Smooth muscle cell (in vitro differentiated cells): ENCODE data around the gene DHTKD1. TPM values are rescaled to one million over a fixed set of nuclear protein-coding genes. Genes with fewer than 3 reads are reported as not detected.

ENCODE experiments used
- DNase-seq: peaks from one replicate; lab custom pipeline; 2025; ENCODE audit not compliant: unreplicated experiment; lab: John Stamatoyannopoulos, UW
- H2AFZ ChIP-seq: fragments of 200-600 bp; sonication (generic); 2 replicates; pipeline ENCODE4 v1.6.0; 2016; ENCODE audit warnings: antibody characterized with exemption, low read depth, mild to moderate bottlenecking
- H3F3A ChIP-seq: fragments of 200-600 bp; sonication (generic); 2 replicates; pipeline ENCODE4 v1.6.0; 2017; ENCODE audit warnings: antibody characterized with exemption, low read depth
- H3K27ac ChIP-seq: fragments of 200-600 bp; sonication (generic); 2 replicates; pipeline ENCODE4 v1.5.1; 2016; ENCODE audit warnings: low read depth, mild to moderate bottlenecking
- H3K27me3 ChIP-seq: fragments of 200-600 bp; sonication (generic); 2 replicates; pipeline ENCODE4 v1.6.1; 2016; ENCODE audit warnings: low read depth, mild to moderate bottlenecking
- H3K36me3 ChIP-seq: fragments of 200-600 bp; sonication (generic); 2 replicates; pipeline ENCODE4 v1.5.1; 2016; ENCODE audit warnings: low read depth
- H3K4me1 ChIP-seq: fragments of 200-600 bp; sonication (generic); 2 replicates; pipeline ENCODE4 v1.5.1; 2016; ENCODE audit warnings: low read depth
- H3K4me2 ChIP-seq: fragments of 200-600 bp; sonication (generic); 2 replicates; pipeline ENCODE4 v1.6.0; 2016; ENCODE audit warnings: mild to moderate bottlenecking
- H3K4me3 ChIP-seq: fragments of 200-600 bp; sonication (generic); 2 replicates; pipeline ENCODE4 v1.5.1; 2016; ENCODE audit warnings: mild to moderate bottlenecking
- H3K79me2 ChIP-seq: fragments of 200-600 bp; sonication (generic); 2 replicates; pipeline ENCODE4 v1.6.0; 2016; ENCODE audit warnings: low read depth, mild to moderate bottlenecking
- H3K9ac ChIP-seq: fragments of 200-600 bp; sonication (generic); 2 replicates; pipeline ENCODE4 v1.6.0; 2016; ENCODE audit warnings: low read depth
- H3K9me3 ChIP-seq: fragments of 200-600 bp; sonication (generic); replicated peaks from 2 replicates; pipeline ENCODE4 v1.5.1; 2016; ENCODE audit warnings: low read depth
- H4K20me1 ChIP-seq: fragments of 200-600 bp; sonication (generic); 2 replicates; pipeline ENCODE4 v1.6.0; 2016; ENCODE audit warnings: low read depth
- WGBS: methylation state at CpG from one replicate; pipeline ENCODE4 v1.1.7; 2016; ENCODE audit warnings: low lambda C conversion rate; 5-methylcytosine and 5-hydroxymethylcytosine counted together
- polyA plus RNA-seq: library from polyadenylated mRNA; unstranded; fragments of >200 nt; fragmentation: Nextera tagmentation; extraction: Ambion mirVana; gene quantifications from 2 replicates; pipeline ENCODE4 v1.2.1, GENCODE V29; 2016
- total RNA-seq: library from RNA; depleted of rRNA; stranded (reverse); fragments of >200 nt; gene quantifications from 2 replicates; pipeline ENCODE4 v1.2.3, GENCODE V29; 2014
- TF ChIP-seq, protein P1 (sequence below): fragments of 200-600 bp; sonication (generic); IDR thresholded peaks from 2 replicates; pipeline ENCODE4 v1.5.1; 2017; ENCODE audit warnings: borderline replicate concordance, mild to moderate bottlenecking, antibody characterized with exemption; ENCODE audit not compliant: insufficient read depth, poor library complexity, severe bottlenecking

Gene DHTKD1
- total and polyA plus RNA-seq, 2 experiments from 2014 or later = 9.4 to 16.9 TPM

- Histone ChIP-seq H3K9me3 (no peaks in the 10 kb centered on the region), H3K9ac (peak within 1 kb of the TSS; percentile 83), H3K36me3 (no peaks in the 10 kb centered on the region), H3K4me1 (no peaks in the 10 kb centered on the region), H3F3A (no peaks in the 10 kb centered on the region), H2AFZ (peak within 1 kb of the TSS; percentile 83), H3K27ac (peak within 1 kb of the TSS; percentile 83), H3K27me3 (no peaks in the 10 kb centered on the region), H3K79me2 (peaks cover 32% of the 10 kb centered on the region), H4K20me1 (peaks cover 14% of the 10 kb centered on the region), H3K4me3 (peak within 1 kb of the TSS; percentile 81), H3K4me2 (peak within 1 kb of the TSS; percentile 92)
- 2% methylated on average over 93 of the region's 108 CpGs for WGBS
- peak; percentile 86 for DNase-seq
- TF ChIP-seq, protein P1, sequence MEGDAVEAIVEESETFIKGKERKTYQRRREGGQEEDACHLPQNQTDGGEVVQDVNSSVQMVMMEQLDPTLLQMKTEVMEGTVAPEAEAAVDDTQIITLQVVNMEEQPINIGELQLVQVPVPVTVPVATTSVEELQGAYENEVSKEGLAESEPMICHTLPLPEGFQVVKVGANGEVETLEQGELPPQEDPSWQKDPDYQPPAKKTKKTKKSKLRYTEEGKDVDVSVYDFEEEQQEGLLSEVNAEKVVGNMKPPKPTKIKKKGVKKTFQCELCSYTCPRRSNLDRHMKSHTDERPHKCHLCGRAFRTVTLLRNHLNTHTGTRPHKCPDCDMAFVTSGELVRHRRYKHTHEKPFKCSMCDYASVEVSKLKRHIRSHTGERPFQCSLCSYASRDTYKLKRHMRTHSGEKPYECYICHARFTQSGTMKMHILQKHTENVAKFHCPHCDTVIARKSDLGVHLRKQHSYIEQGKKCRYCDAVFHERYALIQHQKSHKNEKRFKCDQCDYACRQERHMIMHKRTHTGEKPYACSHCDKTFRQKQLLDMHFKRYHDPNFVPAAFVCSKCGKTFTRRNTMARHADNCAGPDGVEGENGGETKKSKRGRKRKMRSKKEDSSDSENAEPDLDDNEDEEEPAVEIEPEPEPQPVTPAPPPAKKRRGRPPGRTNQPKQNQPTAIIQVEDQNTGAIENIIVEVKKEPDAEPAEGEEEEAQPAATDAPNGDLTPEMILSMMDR = no peak
These were observed 60.7 kb downstream of the DHTKD1 start, which contains the start of gene SEC61A2 for GRCh38 chr10:12129222-12130111. TSS of gene SEC61A2 (plus strand) at chr10:12129677. CDS start at chr10:12129788, 111 bp downstream.

GRCh38 chr10:12130237-12130872 lies 61.6 kb downstream of the DHTKD1 start:
- H3K4me1 ChIP-seq = no peaks in the 10 kb centered on the region
- no peaks in the 10 kb centered on the region for H3F3A ChIP-seq
- no peaks in the 10 kb centered on the region for H3K27me3 ChIP-seq
- H3K4me3 ChIP-seq = peak overlapping the region; percentile 81
- no peak for DNase-seq
- H3K9ac ChIP-seq = peak overlapping the region; percentile 45
- H3K9me3 ChIP-seq = no peaks in the 10 kb centered on the region
- TF ChIP-seq, protein P1 = peak; percentile 22
- peaks cover 32% of the 10 kb centered on the region for H3K79me2 ChIP-seq
- WGBS = 32% methylated on average over 11 of the region's 11 CpGs
- H3K36me3 ChIP-seq = no peaks in the 10 kb centered on the region
- peaks cover 14% of the 10 kb centered on the region for H4K20me1 ChIP-seq
- H3K27ac ChIP-seq = peak overlapping the region; percentile 40
- H2AFZ ChIP-seq = peak overlapping the region; percentile 83
- H3K4me2 ChIP-seq = peak overlapping the region; percentile 92

DNA sequence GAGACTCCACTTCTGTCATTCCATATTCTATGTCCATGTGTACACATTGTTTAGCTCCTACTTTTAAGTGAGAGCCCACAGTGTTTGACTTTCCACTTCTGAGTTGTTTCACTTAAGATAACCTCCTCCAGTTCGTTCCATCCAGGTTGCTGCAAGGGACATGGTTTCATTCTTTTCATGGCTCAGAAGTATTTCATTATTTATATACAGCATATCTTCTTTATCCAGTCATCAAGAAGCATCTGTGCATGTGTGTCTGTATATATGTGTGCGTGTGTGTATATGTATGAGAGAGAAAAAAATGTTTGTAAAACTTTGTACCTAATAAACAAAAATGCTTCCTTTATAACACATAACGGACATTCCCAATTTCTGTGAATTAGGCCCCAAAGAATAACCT lies 66.9 kb downstream of the DHTKD1 start:
- peaks cover 7% of the 10 kb centered on the region for H3K36me3 ChIP-seq
- no peaks in the 10 kb centered on the region for H3K27me3 ChIP-seq
- H3F3A ChIP-seq = no peaks in the 10 kb centered on the region
- no peaks in the 10 kb centered on the region for H3K4me1 ChIP-seq
- TF ChIP-seq, protein P1 = no peak
- no peak overlapping the region for H3K4me2 ChIP-seq
- no peaks in the 10 kb centered on the region for H3K9me3 ChIP-seq
- DNase-seq = no peak
- peaks cover 10% of the 10 kb centered on the region for H4K20me1 ChIP-seq
- H3K27ac ChIP-seq = no peak overlapping the region
- H2AFZ ChIP-seq = no peak overlapping the region
- H3K79me2 ChIP-seq = peaks cover 22% of the 10 kb centered on the region
- 93% methylated on average over 3 of the region's 3 CpGs for whole genome bisulfite sequencing
- no peak overlapping the region for H3K9ac ChIP-seq
- no peak overlapping the region for H3K4me3 ChIP-seq
